IPS-15b (cell line): ENCODE data around the gene EFNA2.
A peak's percentile ranks its signal among the peaks of the same experiment; 100 is the strongest.

ENCODE experiments used
- H3K27me3 ChIP-seq: one replicate; pipeline ENCODE4 v1.6.1; 2013; ENCODE audit warnings: low read length; ENCODE audit not compliant: control insufficient read depth, insufficient read depth
- H3K36me3 ChIP-seq: one replicate; pipeline ENCODE4 v1.6.1; 2013; ENCODE audit warnings: low read length; ENCODE audit not compliant: control insufficient read depth, insufficient read depth
- H3K4me1 ChIP-seq: one replicate; pipeline ENCODE4 v1.6.1; 2013; ENCODE audit warnings: mild to moderate bottlenecking, low read length; ENCODE audit not compliant: control insufficient read depth, insufficient read depth
- H3K4me3 ChIP-seq: one replicate; pipeline ENCODE4 v1.5.1; 2013; ENCODE audit warnings: low read depth, low read length
- H3K9ac ChIP-seq: one replicate; pipeline ENCODE4 v1.6.1; 2013; ENCODE audit warnings: low read depth, mild to moderate bottlenecking, low read length
- H3K9me3 ChIP-seq: one replicate; pipeline ENCODE4 v1.6.1; 2013; ENCODE audit warnings: mild to moderate bottlenecking, low read length; ENCODE audit not compliant: control insufficient read depth, insufficient read depth

The EFNA2 gene

DNA sequence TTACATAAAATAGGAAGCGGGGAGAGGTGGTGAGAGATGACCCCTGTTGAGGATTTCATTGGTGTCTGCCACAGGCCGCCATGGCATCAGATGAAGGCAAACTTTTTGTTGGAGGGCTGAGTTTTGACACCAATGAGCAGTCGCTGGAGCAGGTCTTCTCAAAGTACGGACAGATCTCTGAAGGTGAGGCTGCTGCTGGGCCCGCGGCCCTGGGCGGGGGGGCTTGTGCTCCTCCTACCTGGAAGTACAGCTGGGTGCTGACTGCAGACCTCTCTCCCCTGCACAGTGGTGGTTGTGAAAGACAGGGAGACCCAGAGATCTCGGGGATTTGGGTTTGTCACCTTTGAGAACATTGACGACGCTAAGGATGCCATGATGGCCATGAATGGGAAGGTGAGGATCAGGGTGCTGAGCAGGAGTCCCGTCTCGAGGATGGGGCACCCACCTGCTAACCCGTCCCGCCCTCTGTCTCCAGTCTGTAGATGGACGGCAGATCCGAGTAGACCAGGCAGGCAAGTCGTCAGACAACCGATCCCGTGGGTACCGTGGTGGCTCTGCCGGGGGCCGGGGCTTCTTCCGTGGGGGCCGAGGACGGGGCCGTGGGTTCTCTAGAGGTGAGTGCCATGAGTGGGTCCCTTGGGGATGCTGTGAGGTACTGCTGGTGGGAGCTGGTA is 14.7 kb upstream of the EFNA2 start:
- Histone ChIP-seq H3K4me3 (no peak overlapping the region), H3K9ac (peak overlapping the region; percentile 73), H3K9me3 (no peaks in the 10 kb centered on the region), H3K36me3 (peaks cover 45% of the 10 kb centered on the region), H3K27me3 (no peaks in the 10 kb centered on the region), H3K4me1 (peaks cover 9% of the 10 kb centered on the region)

DNA sequence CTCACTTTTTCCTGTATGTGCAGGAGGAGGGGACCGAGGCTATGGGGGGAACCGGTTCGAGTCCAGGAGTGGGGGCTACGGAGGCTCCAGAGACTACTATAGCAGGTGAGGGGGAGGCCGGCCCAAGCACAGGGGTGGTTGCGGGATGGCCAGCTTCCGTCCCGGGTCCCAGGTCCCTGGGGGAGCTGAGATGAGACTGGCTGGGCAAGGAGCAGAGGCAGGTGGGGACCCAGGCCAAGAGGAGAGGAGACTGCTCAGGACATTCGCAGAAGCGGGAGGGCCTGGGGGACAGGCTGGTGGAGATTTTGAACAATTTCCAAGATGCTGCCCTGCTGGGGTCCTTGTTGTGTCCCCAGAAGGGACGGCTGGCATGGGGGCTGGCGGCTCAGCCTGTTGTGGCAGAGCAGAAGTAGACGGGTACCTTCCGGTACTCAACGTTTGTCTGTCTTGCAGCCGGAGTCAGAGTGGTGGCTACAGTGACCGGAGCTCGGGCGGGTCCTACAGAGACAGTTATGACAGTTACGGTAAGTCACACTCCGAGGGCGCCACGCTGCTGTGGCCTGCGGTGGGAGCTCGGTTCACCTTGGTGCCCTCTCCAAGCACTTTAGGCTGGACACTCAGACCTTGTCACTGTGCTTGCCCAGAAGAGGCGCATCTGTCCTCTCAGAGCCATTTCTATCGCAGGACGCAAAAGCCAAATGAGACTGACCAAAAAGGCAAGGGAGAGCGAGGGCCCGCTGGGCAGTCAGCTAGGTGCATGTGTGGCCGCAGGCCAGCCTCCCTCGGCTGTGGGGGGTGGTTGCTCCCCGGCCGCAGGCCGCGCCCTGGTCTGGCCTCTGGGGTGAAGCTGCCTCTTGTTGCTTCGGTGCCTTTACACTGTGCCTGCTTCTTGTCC is 13.9 kb upstream of the EFNA2 start:
- no peak overlapping the region for H3K9ac ChIP-seq
- no peaks in the 10 kb centered on the region for H3K27me3 ChIP-seq
- no peak overlapping the region for H3K4me3 ChIP-seq
- H3K4me1 ChIP-seq = peaks cover 9% of the 10 kb centered on the region
- H3K36me3 ChIP-seq = peaks cover 45% of the 10 kb centered on the region
- H3K9me3 ChIP-seq = no peaks in the 10 kb centered on the region

DNA sequence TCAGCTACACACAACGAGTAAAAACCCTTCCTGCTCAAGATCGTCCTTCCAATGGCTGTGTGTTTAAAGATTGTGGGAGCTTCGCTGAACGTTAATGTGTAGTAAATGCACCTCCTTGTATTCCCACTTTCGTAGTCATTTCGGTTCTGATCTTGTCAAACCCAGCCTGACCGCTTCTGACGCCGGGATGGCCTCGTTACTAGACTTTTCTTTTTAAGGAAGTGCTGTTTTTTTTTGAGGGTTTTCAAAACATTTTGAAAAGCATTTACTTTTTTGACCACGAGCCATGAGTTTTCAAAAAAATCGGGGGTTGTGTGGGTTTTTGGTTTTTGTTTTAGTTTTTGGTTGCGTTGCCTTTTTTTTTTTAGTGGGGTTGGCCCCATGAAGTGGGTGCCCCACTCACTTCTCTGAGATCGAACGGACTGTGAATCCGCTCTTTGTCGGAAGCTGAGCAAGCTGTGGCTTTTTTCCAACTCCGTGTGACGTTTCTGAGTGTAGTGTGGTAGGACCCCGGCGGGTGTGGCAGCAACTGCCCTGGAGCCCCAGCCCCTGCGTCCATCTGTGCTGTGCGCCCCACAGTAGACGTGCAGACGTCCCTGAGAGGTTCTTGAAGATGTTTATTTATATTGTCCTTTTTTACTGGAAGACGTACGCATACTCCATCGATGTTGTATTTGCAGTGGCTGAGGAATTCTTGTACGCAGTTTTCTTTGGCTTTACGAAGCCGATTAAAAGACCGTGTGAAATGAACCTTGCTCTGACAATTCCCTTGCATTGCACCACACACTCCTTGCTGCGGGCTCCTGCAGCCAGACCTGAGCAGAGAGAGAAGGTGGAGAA is 13.0 kb upstream of the EFNA2 start:
- peaks cover 45% of the 10 kb centered on the region for H3K36me3 ChIP-seq
- H3K27me3 ChIP-seq = no peaks in the 10 kb centered on the region
- H3K4me3 ChIP-seq = no peak overlapping the region
- no peaks in the 10 kb centered on the region for H3K9me3 ChIP-seq
- peak overlapping the region; percentile 9 for H3K9ac ChIP-seq
- peaks cover 9% of the 10 kb centered on the region for H3K4me1 ChIP-seq

DNA sequence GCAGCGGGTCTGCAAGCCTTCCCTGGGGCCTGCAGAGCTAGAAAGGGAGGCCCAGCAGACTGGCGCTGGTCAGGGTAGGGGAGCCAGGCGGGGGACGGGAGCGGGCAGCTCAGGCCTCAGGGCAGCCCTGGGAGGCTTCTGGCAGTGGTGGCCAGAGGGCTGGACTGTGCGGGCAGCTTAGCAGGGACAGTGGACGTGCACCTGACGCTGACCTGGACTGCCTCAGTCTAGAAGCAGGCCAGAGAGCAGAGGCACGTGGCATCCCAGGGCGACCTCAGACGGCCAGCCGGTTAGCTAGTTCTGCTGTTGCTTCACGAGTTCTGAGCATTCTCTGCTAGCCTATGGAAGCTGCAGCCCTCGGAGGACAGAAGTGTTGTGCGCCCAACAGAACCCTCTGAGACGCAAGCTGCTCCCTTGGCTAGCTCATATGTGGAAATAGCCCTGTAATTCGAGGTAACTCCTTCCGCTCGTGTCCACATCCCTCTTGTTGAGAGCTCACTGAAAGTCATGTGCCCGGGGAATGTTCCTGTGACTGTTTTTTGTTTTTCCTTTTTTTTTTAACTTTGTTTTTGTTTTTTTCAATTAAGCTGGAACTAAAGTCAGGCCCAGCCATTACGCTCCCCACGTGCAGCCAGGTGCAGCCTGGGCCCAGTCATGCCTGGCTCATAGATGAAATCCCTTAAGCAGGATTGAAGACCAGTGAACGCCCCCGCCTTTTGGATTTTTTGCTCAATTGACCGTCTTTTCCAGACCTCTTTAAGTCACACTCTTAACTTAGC is 12.2 kb upstream of the EFNA2 start:
- Histone ChIP-seq H3K9ac (peak overlapping the region; percentile 4), H3K4me3 (no peak overlapping the region), H3K4me1 (peaks cover 8% of the 10 kb centered on the region), H3K36me3 (peaks cover 45% of the 10 kb centered on the region), H3K9me3 (no peaks in the 10 kb centered on the region), H3K27me3 (no peaks in the 10 kb centered on the region)

DNA sequence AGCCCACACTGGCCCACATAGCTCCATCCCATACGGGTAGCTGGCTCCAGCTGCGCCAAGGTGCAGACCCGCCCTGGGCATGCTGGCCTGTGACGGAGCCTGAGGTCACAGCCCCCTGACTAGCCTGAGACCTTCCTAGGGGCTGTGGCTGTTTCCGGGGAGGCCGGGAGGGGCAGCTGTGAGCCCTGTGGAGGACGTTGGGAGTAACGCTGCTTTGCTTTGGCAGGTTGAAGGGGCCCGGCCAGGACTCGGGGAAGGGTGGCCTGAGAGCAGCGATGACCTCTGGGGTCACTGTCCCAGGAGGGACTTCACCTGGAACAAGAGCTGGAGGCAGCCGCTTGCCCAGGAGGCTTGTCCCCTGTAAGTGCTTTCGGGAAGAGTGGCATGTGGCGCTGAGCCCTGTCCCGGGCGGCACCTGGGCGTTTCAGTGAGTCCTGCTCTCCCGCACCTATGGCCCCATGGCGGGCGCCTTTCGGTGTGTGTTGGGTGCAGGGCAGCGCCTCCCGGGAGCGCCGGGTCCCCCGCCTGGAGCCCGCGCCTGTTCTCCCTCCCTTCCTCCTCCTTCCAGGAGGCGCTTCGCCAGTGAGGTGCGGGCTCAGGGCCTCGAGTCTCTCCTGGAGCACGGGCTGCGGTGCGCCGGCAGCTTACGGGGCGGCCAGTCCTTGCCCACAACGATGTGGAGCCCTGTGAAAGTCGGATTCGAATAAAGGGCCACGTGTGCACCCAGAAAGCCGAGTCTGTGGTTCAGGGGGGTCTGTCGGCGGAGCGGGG is 11.4 kb upstream of the EFNA2 start:
- Histone ChIP-seq H3K4me1 (peaks cover 5% of the 10 kb centered on the region), H3K9me3 (no peaks in the 10 kb centered on the region), H3K4me3 (peak overlapping the region; percentile 55), H3K27me3 (no peaks in the 10 kb centered on the region), H3K36me3 (peaks cover 50% of the 10 kb centered on the region), H3K9ac (peak overlapping the region; percentile 88)

DNA sequence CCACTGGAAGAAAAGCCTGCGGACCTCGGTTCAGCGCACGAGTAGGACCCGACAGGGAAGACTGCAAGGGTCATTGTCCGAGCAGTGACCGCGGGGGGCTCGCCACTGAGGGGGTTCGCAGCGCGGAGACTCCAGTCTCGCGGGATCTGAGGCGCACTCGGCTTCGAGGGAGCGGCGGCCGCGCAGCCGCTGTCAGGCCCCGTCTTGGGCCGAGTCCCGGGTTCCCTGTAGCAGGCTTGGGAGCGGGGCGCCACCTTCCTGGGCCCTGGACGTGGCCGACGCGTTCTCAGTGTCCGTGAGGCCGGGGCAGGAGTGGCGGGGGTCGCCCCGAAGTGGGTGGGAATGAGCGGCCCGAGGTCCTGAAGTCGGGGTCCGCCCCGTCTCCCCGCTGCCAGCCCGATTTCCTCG is 10.8 kb upstream of the EFNA2 start:
- peak overlapping the region; percentile 88 for H3K9ac ChIP-seq
- H3K36me3 ChIP-seq = peaks cover 53% of the 10 kb centered on the region

DNA sequence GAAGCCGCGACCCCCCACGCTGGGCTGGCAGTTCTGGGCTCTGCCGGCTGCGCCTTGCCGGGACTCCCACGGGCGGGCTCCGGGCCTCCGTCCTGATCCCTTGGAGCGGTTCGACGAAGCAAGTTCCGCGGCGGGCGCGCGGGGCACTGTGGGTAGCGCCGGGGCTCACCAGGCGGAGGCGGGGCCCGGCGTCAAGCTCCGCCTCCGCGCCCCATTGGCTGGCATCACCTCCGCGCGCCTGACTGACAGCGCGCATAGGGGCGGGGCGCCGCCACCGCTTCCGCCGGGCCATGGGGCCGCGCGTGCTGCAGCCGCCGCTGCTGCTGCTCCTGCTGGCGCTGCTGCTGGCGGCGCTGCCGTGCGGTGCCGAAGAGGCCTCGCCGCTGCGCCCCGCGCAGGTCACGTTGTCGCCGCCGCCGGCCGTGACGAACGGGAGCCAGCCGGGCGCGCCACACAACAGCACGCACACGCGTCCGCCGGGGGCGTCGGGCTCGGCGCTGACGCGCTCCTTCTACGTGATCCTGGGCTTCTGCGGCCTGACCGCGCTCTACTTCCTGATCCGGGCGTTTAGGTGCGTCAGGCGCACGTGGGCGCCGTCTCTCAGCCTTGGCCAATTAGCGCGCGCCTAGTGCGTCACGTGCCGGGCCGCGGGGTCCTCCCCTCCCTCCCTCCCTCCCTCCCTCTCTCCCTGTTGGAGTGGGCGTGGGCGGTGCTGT is 10.3 kb upstream of the EFNA2 start, which contains the start of gene FAM174C:
Gene FAM174C (plus strand): TSS at position 271 of the 716 bp plus-strand sequence. CDS start 20 bp downstream, at position 291.
- H3K4me3 ChIP-seq = peak within 1 kb of the TSS; percentile 81
- peaks cover 53% of the 10 kb centered on the region for H3K36me3 ChIP-seq
- H3K9ac ChIP-seq = peak within 1 kb of the TSS; percentile 88
- H3K27me3 ChIP-seq = no peaks in the 10 kb centered on the region
- no peaks in the 10 kb centered on the region for H3K9me3 ChIP-seq
- H3K4me1 ChIP-seq = peaks cover 8% of the 10 kb centered on the region

More for the DNA sequence above, 10.8 kb upstream of the EFNA2 start:
- peak overlapping the region; percentile 55 for H3K4me3 ChIP-seq
- H3K27me3 ChIP-seq = no peaks in the 10 kb centered on the region
- peaks cover 5% of the 10 kb centered on the region for H3K4me1 ChIP-seq
- H3K9me3 ChIP-seq = no peaks in the 10 kb centered on the region

DNA sequence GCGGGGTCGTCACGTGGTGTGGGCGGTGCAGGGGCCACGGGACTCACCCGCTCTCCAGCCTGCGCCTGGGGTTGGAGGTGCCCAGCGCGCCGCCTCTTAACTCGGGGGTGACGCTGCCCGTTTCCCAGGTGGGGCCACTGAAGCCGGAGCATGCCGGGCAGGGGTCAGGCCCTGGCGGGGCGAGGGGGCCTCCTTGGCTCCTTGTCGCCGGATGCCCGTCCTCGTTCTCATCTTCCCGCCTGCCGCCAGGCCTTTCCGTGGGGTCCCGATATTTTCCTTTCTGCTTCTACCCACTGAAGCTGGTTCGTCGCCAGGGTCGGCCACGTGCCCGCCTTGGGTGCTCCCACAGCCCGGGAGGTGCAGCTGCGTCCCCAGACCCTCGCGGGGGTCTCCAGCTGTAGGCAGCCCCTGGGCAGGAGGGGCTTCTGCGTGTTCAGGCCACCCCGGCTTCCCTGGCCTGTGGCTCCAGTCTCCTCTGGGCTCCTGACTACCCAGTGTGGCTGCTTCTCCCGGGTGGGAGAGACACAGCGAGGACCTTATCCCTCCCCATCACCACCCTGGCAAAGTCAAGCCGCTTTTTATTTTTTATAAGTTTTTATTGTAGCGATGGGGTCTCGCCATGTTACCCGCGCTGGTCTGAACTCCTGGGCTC is 9.6 kb upstream of the EFNA2 start:
- Histone ChIP-seq H3K4me3 (peak overlapping the region; percentile 81), H3K4me1 (peaks cover 8% of the 10 kb centered on the region), H3K9me3 (no peaks in the 10 kb centered on the region), H3K36me3 (peaks cover 47% of the 10 kb centered on the region), H3K27me3 (no peaks in the 10 kb centered on the region), H3K9ac (peak overlapping the region; percentile 79)

DNA sequence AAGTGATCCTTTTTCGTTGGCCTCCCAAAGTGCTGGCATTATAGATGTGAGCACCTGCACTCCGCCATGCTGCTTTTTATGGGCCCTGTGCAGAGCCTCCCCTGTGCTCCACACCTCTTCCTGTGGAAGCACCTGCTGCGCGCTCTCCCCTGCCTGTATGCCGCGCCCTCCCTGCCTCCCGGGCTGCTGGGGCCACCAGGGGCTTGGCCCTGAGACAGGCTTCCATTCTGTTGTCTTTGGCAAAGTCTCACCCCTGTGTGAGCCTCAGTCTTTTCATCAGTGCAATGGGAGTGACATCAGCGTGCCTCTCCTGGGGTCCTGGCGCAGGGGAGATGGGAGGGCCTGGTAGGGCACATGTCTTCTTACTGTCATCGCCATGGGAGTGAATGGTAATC is 9.0 kb upstream of the EFNA2 start:
- Histone ChIP-seq H3K9ac (peak overlapping the region; percentile 79), H3K36me3 (peaks cover 41% of the 10 kb centered on the region), H3K9me3 (no peaks in the 10 kb centered on the region), H3K27me3 (no peaks in the 10 kb centered on the region), H3K4me1 (peaks cover 8% of the 10 kb centered on the region), H3K4me3 (peak overlapping the region; percentile 81)

DNA sequence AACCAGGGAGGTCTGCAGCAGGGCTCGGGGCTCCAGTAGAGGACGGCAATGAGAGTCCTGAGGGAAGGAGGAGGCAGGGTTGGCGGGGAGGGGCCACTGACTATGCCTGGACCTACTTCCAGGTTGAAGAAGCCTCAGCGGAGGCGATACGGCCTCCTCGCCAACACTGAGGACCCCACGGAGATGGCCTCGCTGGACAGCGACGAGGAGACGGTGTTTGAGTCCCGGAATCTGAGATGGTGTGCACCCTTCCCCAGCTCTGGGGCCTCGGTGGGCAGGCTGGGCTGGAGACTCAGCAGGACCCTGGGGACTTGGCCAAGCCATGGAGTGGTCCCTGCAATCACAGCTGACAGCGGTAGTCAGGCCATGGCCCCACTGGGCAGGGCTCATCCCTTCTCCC is 8.6 kb upstream of the EFNA2 start:
- no peak overlapping the region for H3K9ac ChIP-seq
- H3K4me3 ChIP-seq = no peak overlapping the region
- H3K36me3 ChIP-seq = peaks cover 37% of the 10 kb centered on the region
- peaks cover 8% of the 10 kb centered on the region for H3K4me1 ChIP-seq
- no peaks in the 10 kb centered on the region for H3K27me3 ChIP-seq
- no peaks in the 10 kb centered on the region for H3K9me3 ChIP-seq
